HG03342 (cell line): Measurements from ENCODE around the gene PLEKHG7.

Experiments
- ATAC-seq: cut with Tn5 transposase; IDR thresholded peaks from one replicate; pipeline ENCODE4 v1.9.1; 2021; ENCODE audit warnings: mild to moderate bottlenecking, moderate library complexity; ENCODE audit not compliant: unreplicated experiment

The PLEKHG7 gene

DNA sequence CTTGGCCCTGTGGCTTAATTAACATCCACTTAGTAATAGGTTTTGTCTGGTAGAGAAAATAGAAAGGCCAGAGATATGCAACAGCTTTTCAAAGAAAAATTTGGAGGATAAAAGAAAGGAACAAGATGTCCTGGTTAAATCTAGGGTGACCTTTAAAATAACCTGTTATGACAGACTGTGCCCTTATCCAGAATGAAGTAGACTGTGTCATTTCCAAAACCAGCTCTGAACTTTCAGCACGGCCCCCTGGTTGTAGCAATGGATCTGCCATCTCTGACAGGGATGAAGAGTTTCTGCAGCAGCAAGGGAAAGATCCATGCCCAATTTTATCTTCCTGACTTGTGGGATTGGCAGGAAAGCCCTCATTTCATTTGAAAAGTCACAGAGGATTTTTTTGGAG lies 5.1 kb downstream of the PLEKHG7 start:
- ATAC-seq: no peak

- ATAC-seq: no peak
Measured at GRCh38 chr12:92715625-92716024, 12.8 kb downstream of the PLEKHG7 start.

DNA sequence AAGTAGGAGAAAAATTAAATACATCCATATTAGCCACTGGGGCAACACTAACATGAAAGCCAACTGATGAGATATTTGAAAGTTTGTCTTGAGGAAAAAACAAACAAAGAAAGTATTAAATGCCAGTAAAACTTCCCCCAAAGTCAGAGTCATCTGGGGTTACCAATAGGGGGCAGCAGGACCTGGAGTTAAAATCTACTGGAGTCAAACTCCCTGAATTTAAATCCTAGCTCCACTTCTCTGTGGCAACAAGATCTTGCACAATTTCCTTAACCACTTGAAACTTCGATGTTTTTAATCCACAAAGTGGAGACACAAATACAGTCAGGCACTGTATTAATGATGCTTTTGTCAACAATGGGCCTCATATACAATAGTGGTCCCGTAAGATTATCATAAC lies 14.4 kb downstream of the PLEKHG7 start:
- no peak for ATAC-seq

DNA sequence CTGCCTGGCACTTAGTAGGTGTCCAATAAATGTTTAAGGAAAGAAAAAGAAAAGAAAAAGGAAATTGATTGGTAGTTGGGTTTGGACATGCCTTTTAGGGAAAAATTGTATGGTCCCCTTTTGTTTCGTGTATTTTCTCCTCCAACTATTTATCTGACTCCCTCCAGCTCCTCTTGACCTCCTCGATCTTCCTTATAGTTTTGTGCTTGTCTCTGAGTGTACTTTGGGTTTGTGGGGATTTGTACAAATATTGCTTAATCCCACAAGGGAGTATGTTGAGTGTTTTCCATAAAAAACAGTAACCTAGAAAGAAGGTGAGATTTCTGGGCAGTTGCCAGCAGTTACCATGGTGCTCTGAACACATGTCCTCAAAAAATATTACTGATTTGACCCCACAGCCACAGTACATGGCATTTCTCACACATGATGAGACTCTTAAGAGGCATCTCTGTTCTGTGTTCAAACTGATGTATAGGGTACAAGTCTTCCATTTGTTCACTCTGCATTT lies 15.7 kb downstream of the PLEKHG7 start:
- ATAC-seq: no peak

DNA sequence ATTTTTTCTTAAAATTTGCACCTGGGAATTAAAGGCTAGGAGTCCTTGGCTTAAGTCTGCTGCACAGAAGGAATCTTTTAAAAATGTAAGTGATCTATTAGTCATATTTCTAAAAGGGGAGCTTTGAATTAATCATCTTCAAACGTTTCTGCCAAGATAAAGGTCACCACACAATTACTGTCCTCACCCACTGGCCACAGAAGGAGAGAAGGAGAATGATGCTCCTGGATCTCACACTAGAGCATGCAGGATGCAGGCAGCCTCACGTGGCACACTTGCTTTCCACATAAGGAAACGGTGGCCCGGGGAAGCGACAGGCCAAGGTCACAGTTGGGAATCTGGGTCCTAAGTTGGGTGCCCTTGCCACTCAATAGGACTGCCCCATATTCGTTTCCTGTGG lies 16.9 kb downstream of the PLEKHG7 start:
- no peak for ATAC-seq

- no peak for ATAC-seq
Measured at GRCh38 chr12:92721130-92721529, 18.3 kb downstream of the PLEKHG7 start.

DNA sequence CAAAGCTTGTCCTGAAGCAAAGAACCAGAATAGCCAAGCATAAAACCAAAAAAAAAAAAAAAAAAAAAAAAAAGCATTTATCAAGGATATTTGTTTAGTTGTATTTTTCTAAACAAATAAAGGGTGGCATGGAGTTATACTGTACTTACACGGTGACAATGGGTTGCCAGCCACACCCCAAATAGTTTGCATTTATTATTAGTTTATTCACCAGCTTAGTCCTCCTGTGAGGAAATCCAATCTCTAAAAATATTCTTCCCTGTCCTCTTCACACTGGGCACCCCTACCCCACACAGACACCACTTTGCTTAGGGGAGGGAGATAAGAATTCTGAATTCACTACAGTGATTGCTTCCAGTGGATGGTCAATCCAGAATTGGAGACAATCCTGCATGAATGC lies 18.9 kb downstream of the PLEKHG7 start:
- no peak for ATAC-seq

GRCh38 chr12:92722897-92723296 lies 20.1 kb downstream of the PLEKHG7 start:
- no peak for ATAC-seq

- ATAC-seq: no peak
Measured at GRCh38 chr12:92726850-92727249, 24.1 kb downstream of the PLEKHG7 start.

GRCh38 chr12:92729773-92730305 lies 27.1 kb downstream of the PLEKHG7 start:
- ATAC-seq: no peak

DNA sequence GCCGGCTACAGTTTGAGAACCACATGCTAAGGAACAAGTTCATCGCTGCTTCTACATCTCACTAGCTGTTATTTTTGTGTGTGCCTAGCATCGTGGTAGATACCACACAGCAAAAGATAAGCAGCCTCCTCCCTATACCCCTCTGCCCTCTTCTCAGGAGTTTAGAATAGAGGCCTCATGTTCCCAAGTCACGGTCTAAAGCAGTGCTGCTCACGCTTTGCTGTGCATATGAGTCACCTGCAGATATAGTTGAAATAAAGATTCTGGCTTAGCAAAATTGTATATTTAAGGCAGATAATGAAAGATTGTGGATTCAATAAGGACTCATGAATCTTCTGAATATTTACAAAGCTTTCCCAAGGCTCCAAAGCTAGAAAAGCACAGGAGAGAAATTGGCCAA lies 28.0 kb downstream of the PLEKHG7 start:
- ATAC-seq: no peak

- ATAC-seq: no peak
Measured at GRCh38 chr12:92732216-92732615, 29.4 kb downstream of the PLEKHG7 start.

DNA sequence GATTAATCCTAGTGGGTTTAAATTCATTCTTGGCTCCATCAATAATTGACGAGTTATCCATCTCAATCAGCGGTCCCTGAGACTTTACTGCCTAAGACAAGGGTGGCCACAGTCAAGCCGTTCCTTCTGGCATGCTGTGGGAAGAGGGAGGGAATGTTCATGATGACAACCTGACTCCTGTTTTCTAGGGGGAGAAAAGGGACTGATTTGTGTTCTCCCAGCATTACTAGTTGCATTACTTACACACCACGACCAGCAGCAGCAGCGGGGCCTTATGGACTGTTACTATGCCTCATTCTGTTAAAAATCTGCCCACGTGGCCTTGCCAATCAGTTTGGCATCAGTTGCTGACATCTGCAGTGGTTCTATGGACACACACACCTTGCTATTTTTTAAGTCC lies 29.9 kb downstream of the PLEKHG7 start:
- ATAC-seq: no peak

- no peak for ATAC-seq
Measured at GRCh38 chr12:92733181-92733580, 30.4 kb downstream of the PLEKHG7 start.

GRCh38 chr12:92733661-92734060 lies 30.9 kb downstream of the PLEKHG7 start:
- no peak for ATAC-seq

- no peak for ATAC-seq
Measured at GRCh38 chr12:92735131-92735721, 32.4 kb downstream of the PLEKHG7 start.

GRCh38 chr12:92736605-92737004 lies 33.8 kb downstream of the PLEKHG7 start:
- ATAC-seq: no peak

GRCh38 chr12:92737855-92738850 lies 35.4 kb downstream of the PLEKHG7 start:
- ATAC-seq: no peak

DNA sequence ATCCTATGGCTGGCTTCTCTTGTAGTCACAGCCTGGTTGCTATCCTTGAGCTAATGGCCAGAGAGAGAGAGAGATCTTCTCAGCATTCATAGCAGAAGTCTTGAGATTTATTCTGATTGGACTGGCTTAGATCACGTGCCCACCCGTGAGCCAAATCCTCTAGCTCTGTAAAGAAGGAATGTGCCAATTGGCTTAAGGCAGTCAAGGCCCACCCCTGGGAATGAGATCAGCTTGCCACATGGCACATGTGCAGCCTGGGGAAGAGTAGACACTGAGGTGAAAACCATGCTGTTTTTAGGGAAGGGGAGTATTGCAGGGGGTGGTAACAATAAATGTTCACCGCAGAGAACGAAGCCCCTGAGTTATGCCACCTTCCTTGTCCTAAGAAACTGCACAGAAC lies 36.3 kb downstream of the PLEKHG7 start:
- ATAC-seq: no peak

DNA sequence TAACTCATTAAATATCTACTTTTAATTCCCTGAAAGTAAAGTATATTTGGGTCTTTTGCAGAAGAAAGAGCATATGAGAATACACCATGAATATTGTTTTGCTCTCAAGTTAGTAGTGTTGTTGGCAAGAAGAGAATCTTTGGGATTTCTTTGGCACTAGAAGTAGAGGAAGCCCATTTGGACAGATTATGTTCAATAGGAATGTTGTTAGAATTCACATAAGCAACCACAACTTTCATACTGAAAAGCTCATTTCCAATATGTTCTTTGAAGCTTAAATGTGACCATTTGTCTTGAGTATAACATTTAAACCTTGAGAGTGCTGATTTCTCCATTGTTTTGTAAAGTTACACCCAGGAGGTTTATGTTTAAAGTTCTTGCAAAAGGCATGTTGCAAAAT lies 37.6 kb downstream of the PLEKHG7 start:
- no peak for ATAC-seq

DNA sequence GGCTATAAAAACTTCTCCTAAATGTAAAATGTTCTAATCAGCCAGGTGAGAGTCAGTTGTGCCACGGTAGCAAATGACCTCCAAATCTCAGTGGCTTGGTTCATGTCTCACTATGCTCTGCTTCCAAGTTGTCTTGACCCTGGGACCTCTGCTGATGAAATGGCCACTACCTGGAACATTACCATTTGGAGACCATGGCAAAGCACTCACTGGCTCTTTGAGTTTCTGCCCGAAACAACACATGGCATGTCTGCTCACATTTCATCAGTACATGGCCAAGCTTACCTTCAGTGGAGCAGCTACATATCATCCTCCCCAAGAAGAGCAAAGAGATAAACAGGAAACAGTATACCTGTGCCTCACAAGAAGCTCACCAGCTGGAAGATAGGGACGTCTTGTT lies 40.2 kb downstream of the PLEKHG7 start:
- ATAC-seq: no peak
